Measurements from ENCODE around the gene IRF4.

IRF4 gene

GRCh38 chr6:382883-383810, 8.4 kb upstream of the IRF4 start:
- no peak for TF ChIP-seq FOXM1 (IDR thresholded peaks at IDR 0.05; ENCODE audit: borderline replicate concordance, low read depth)
- no peak for TF ChIP-seq NFIC (IDR thresholded peaks at IDR 0.05)
- TF ChIP-seq TEAD4 (IDR thresholded peaks at IDR 0.05): no peak
- no peak for TF ChIP-seq MAX (IDR thresholded peaks at IDR 0.05)
- no peak for TF ChIP-seq YY1 (IDR thresholded peaks at IDR 0.05; ENCODE audit: low read depth)
- TF ChIP-seq, protein P1, sequence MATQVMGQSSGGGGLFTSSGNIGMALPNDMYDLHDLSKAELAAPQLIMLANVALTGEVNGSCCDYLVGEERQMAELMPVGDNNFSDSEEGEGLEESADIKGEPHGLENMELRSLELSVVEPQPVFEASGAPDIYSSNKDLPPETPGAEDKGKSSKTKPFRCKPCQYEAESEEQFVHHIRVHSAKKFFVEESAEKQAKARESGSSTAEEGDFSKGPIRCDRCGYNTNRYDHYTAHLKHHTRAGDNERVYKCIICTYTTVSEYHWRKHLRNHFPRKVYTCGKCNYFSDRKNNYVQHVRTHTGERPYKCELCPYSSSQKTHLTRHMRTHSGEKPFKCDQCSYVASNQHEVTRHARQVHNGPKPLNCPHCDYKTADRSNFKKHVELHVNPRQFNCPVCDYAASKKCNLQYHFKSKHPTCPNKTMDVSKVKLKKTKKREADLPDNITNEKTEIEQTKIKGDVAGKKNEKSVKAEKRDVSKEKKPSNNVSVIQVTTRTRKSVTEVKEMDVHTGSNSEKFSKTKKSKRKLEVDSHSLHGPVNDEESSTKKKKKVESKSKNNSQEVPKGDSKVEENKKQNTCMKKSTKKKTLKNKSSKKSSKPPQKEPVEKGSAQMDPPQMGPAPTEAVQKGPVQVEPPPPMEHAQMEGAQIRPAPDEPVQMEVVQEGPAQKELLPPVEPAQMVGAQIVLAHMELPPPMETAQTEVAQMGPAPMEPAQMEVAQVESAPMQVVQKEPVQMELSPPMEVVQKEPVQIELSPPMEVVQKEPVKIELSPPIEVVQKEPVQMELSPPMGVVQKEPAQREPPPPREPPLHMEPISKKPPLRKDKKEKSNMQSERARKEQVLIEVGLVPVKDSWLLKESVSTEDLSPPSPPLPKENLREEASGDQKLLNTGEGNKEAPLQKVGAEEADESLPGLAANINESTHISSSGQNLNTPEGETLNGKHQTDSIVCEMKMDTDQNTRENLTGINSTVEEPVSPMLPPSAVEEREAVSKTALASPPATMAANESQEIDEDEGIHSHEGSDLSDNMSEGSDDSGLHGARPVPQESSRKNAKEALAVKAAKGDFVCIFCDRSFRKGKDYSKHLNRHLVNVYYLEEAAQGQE (IDR thresholded peaks at IDR 0.05; ENCODE audit: low read depth): no peak
- no peak for TF ChIP-seq TAF1 (IDR thresholded peaks at IDR 0.05; ENCODE audit: low read depth)
- no peak for TF ChIP-seq CREB1 (IDR thresholded peaks at IDR 0.05; ENCODE audit: low read depth)
- TF ChIP-seq CEBPB (IDR thresholded peaks at IDR 0.05): no peak

- no peak for TF ChIP-seq TEAD4 (IDR thresholded peaks at IDR 0.05)
- no peak for TF ChIP-seq TCF12 (IDR thresholded peaks at IDR 0.05; ENCODE audit: low read depth)
Measured at GRCh38 chr6:383856-384255, 7.7 kb upstream of the IRF4 start.

DNA sequence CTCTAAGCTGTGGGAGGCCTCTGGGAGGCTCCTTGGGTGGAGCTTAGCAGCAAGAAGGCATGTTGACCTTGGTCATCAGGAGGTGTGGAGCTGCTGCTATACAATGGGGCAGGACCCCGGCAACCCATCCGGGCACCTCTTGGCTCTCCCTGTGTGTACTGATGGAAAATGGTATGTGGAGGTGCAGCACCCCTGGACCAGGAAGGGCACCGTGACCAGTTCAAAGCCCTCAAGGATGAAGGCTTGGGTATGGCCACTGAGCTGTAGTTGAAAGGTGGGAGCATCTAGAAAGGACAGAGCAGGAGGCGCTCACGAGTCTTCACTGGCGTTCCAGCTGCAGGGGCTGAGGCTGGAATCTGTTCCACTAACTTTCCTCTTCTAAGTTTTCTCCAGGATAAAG, 6.7 kb upstream of the IRF4 start:
- TF ChIP-seq TEAD4 (IDR thresholded peaks at IDR 0.05): no peak
- TF ChIP-seq, protein P2, sequence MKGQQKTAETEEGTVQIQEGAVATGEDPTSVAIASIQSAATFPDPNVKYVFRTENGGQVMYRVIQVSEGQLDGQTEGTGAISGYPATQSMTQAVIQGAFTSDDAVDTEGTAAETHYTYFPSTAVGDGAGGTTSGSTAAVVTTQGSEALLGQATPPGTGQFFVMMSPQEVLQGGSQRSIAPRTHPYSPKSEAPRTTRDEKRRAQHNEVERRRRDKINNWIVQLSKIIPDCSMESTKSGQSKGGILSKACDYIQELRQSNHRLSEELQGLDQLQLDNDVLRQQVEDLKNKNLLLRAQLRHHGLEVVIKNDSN (IDR thresholded peaks at IDR 0.05): no peak
- TF ChIP-seq, protein P1 (IDR thresholded peaks at IDR 0.05; ENCODE audit: low read depth): no peak
- no peak for TF ChIP-seq TCF12 (IDR thresholded peaks at IDR 0.05; ENCODE audit: low read depth)
- TF ChIP-seq NFIC (IDR thresholded peaks at IDR 0.05): no peak
- TF ChIP-seq TAF1 (IDR thresholded peaks at IDR 0.05; ENCODE audit: low read depth): no peak
- TF ChIP-seq YY1 (IDR thresholded peaks at IDR 0.05; ENCODE audit: low read depth): no peak
- no peak for TF ChIP-seq RAD21 (IDR thresholded peaks at IDR 0.05; ENCODE audit: low read depth)
- no peak for TF ChIP-seq CREB1 (IDR thresholded peaks at IDR 0.05; ENCODE audit: low read depth)
- no peak for TF ChIP-seq CEBPB (IDR thresholded peaks at IDR 0.05)
- no peak for TF ChIP-seq ZBTB7A (IDR thresholded peaks at IDR 0.05; ENCODE audit: low read depth)
- no peak for TF ChIP-seq MAX (IDR thresholded peaks at IDR 0.05)
- no peak for TF ChIP-seq EGR1 (IDR thresholded peaks at IDR 0.05)

GRCh38 chr6:385614-386013, 5.9 kb upstream of the IRF4 start:
- TF ChIP-seq NFIC (IDR thresholded peaks at IDR 0.05): no peak
- TF ChIP-seq, protein P1 (IDR thresholded peaks at IDR 0.05; ENCODE audit: low read depth): no peak
- no peak for TF ChIP-seq CREB1 (IDR thresholded peaks at IDR 0.05; ENCODE audit: low read depth)
- TF ChIP-seq RAD21 (IDR thresholded peaks at IDR 0.05; ENCODE audit: low read depth): no peak
- TF ChIP-seq FOXM1 (IDR thresholded peaks at IDR 0.05; ENCODE audit: borderline replicate concordance, low read depth): no peak
- TF ChIP-seq ZBTB7A (IDR thresholded peaks at IDR 0.05; ENCODE audit: low read depth): no peak
- TF ChIP-seq EGR1 (IDR thresholded peaks at IDR 0.05): no peak
- TF ChIP-seq TAF1 (IDR thresholded peaks at IDR 0.05; ENCODE audit: low read depth): no peak
- TF ChIP-seq TCF12 (IDR thresholded peaks at IDR 0.05; ENCODE audit: low read depth): no peak
- TF ChIP-seq CEBPB (IDR thresholded peaks at IDR 0.05): no peak
- TF ChIP-seq TEAD4 (IDR thresholded peaks at IDR 0.05): no peak
- no peak for TF ChIP-seq MAX (IDR thresholded peaks at IDR 0.05)
- no peak for TF ChIP-seq EP300 (IDR thresholded peaks at IDR 0.05; ENCODE audit: borderline replicate concordance)
- TF ChIP-seq, protein P2 (IDR thresholded peaks at IDR 0.05): no peak
